Measurements from ENCODE around the gene SPHKAP.

- TF ChIP-seq POLR2AphosphoS5 (IDR thresholded peaks at IDR 0.05; ENCODE audit: borderline replicate concordance, low read depth, low read length), result no peak
- TF ChIP-seq EZH2 (IDR thresholded peaks at IDR 0.05), result no peak
- TF ChIP-seq FOXP2 (optimal IDR thresholded peaks at IDR 0.05; ENCODE audit: control extremely low read depth, extremely low read length, insufficient read depth), result no peak
Measured at GRCh38 chr2:228118940-228119339, 62.5 kb downstream of the SPHKAP start.

Measured in SK-N-MC (cell line).